ENCODE measurements around the gene SYNGR3.

- TF ChIP-seq CTCF (IDR thresholded peaks at IDR 0.05; ENCODE audit: insufficient read depth, low read depth, low read length) (no peak), EZH2 (IDR thresholded peaks at IDR 0.05; ENCODE audit: insufficient read depth, low read length) (no peak)
These were observed 13.6 kb downstream of the SYNGR3 start for GRCh38 chr16:2003231-2003826.
